ENCODE data around the gene OGFOD2. TPM values are rescaled to one million over a fixed set of nuclear protein-coding genes. Genes with fewer than 3 reads are reported as not detected.
A peak's percentile ranks its signal among the peaks of the same experiment; 100 is the strongest.

Gene OGFOD2
- total and polyA plus RNA-seq, 9 of the 15 experiments (the other 6 are each of a cell fraction or from before 2014, with no cell fraction given): 1.4 to 111 (median 18.5) TPM

DNA sequence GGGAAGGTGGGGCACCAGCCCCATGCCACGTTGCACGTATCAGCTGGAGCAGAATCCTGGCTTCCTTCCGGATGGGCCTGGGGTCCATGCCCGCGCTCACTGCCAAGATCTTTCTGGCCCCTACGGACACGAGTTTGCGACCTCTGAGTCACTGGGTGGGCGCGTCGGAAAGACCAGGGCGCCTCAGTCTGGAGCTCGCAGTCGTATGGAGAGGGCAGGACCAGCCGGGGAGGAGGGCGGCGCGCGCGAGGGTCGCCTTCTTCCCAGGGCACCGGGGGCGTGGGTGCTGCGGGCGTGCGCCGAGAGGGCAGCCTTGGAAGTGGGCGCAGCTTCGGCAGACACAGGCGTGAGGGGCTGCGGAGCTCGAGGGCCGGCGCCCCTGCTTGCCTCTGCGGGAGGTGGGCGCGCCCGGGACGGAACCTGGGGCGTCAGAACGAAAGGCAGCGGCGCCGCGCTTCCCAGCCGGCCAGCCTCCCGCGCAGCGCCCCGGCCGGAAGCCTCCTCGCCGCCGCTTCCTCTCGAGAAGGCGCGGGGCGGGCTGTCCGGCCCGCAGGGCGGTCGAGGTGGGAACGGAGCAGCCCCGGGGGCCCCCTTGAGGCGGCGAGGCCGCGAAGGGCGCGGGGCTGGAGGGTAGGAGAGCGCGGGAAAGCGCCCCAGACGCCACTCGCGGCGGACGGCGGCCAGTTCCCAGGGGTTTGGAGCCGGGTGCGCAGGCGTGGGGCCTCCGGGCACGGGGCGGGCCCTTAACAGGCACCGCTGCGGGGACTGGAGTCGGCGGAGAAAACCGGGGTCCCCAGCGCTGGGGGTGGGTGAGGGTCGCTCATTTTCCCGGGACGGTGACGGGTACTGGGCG is 5.4 kb downstream of the OGFOD2 start, which contains the start of gene ARL6IP4 (continued):
- TF ChIP-seq NBN (IDR thresholded peaks at IDR 0.05; ENCODE audit: low read depth) (no peak), FOXK1 (CRISPR knock-in tag; IDR thresholded peaks at IDR 0.05; ENCODE audit: borderline replicate concordance) (no peak), SMAD2 (IDR thresholded peaks at IDR 0.05; ENCODE audit: low read depth, low read length) (no peak), DIDO1 (tag; IDR thresholded peaks at IDR 0.05; ENCODE audit: low read depth) (no peak), NFE2L1 (tag; IDR thresholded peaks at IDR 0.05; ENCODE audit: borderline replicate concordance, low read depth) (no peak), GATAD2B (IDR thresholded peaks at IDR 0.05; ENCODE audit: borderline replicate concordance) (peak; percentile 63; the same call in 1 of the 2 replicates), HDAC1 (IDR thresholded peaks at IDR 0.05) (peak in 1 of 2 experiments; percentile 57; a peak in 1 of 4 replicates), TCF7L2 (IDR thresholded peaks at IDR 0.05; ENCODE audit: low read depth, low read length) (no peak), ZNF551 (CRISPR knock-in tag; IDR thresholded peaks at IDR 0.05) (no peak), MAZ (CRISPR knock-in tag; conservative IDR thresholded peaks at IDR 0.05 in 1 of 2, IDR thresholded peaks at IDR 0.05 in 1 of 2) (peak in 1 of 2 experiments; percentile 91; a peak in 2 of 4 replicates), ZNF561 (CRISPR knock-in tag; conservative IDR thresholded peaks at IDR 0.05) (no peak), TCFL5 (CRISPR knock-in tag; conservative IDR thresholded peaks at IDR 0.05) (no peak), ZNF174 (CRISPR knock-in tag; IDR thresholded peaks at IDR 0.05) (no peak), MEF2A (IDR thresholded peaks at IDR 0.05; ENCODE audit: control insufficient read depth, low read depth, low read length) (no peak), DACH1 (IDR thresholded peaks at IDR 0.05; ENCODE audit: partially characterized antibody) (no peak), ZNF431 (CRISPR knock-in tag; IDR thresholded peaks at IDR 0.05) (no peak), ZZZ3 (IDR thresholded peaks at IDR 0.05) (no peak), ZFPM2 (CRISPR knock-in tag; IDR thresholded peaks at IDR 0.05) (peak; percentile 46; the same call in 1 of the 2 replicates), JUNB (CRISPR knock-in tag; conservative IDR thresholded peaks at IDR 0.05) (no peak), NFXL1 (CRISPR knock-in tag; IDR thresholded peaks at IDR 0.05) (no peak)
- TF ChIP-seq, protein P1, sequence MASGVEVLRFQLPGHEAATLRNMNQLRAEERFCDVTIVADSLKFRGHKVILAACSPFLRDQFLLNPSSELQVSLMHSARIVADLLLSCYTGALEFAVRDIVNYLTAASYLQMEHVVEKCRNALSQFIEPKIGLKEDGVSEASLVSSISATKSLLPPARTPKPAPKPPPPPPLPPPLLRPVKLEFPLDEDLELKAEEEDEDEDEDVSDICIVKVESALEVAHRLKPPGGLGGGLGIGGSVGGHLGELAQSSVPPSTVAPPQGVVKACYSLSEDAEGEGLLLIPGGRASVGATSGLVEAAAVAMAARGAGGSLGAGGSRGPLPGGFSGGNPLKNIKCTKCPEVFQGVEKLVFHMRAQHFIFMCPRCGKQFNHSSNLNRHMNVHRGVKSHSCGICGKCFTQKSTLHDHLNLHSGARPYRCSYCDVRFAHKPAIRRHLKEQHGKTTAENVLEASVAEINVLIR (CRISPR knock-in tag; IDR thresholded peaks at IDR 0.05): no peak
- TF ChIP-seq, protein P2, sequence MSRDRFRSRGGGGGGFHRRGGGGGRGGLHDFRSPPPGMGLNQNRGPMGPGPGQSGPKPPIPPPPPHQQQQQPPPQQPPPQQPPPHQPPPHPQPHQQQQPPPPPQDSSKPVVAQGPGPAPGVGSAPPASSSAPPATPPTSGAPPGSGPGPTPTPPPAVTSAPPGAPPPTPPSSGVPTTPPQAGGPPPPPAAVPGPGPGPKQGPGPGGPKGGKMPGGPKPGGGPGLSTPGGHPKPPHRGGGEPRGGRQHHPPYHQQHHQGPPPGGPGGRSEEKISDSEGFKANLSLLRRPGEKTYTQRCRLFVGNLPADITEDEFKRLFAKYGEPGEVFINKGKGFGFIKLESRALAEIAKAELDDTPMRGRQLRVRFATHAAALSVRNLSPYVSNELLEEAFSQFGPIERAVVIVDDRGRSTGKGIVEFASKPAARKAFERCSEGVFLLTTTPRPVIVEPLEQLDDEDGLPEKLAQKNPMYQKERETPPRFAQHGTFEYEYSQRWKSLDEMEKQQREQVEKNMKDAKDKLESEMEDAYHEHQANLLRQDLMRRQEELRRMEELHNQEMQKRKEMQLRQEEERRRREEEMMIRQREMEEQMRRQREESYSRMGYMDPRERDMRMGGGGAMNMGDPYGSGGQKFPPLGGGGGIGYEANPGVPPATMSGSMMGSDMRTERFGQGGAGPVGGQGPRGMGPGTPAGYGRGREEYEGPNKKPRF (IDR thresholded peaks at IDR 0.05; ENCODE audit: low read depth, low read length): no peak
- TF ChIP-seq, protein P3, sequence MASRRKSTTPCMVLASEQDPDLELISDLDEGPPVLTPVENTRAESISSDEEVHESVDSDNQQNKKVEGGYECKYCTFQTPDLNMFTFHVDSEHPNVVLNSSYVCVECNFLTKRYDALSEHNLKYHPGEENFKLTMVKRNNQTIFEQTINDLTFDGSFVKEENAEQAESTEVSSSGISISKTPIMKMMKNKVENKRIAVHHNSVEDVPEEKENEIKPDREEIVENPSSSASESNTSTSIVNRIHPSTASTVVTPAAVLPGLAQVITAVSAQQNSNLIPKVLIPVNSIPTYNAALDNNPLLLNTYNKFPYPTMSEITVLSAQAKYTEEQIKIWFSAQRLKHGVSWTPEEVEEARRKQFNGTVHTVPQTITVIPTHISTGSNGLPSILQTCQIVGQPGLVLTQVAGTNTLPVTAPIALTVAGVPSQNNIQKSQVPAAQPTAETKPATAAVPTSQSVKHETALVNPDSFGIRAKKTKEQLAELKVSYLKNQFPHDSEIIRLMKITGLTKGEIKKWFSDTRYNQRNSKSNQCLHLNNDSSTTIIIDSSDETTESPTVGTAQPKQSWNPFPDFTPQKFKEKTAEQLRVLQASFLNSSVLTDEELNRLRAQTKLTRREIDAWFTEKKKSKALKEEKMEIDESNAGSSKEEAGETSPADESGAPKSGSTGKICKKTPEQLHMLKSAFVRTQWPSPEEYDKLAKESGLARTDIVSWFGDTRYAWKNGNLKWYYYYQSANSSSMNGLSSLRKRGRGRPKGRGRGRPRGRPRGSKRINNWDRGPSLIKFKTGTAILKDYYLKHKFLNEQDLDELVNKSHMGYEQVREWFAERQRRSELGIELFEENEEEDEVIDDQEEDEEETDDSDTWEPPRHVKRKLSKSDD (conservative IDR thresholded peaks at IDR 0.05; ENCODE audit: low read length): 0 out of 2 replicates have a peak, but pooled peaks have one; percentile 7

All from K562 (cell line).